Suprapubic skin (tissue), 4 donors: ENCODE results near the gene RELN. TPM values are rescaled to one million over a fixed set of nuclear protein-coding genes. Genes with fewer than 3 reads are reported as not detected.

Source experiments
- DNase-seq, 2 donors: peaks; one replicate each; pipeline ENCODE4 v3.0.0-alpha.2; 2019; ENCODE audit warnings: low spot score in 2 of 2
- H3K27ac ChIP-seq: fragments of 200-600 bp; sonication (generic); one replicate; pipeline ENCODE4 v1.5.1; 2019
- H3K27me3 ChIP-seq: fragments of 200-600 bp; sonication (generic); one replicate; pipeline ENCODE4 v1.5.1; 2019
- H3K36me3 ChIP-seq: fragments of 200-600 bp; sonication (generic); one replicate; pipeline ENCODE4 v1.5.1; 2019
- H3K4me1 ChIP-seq: fragments of 200-600 bp; sonication (generic); one replicate; pipeline ENCODE4 v1.5.1; 2019
- H3K4me3 ChIP-seq: fragments of 200-600 bp; sonication (generic); one replicate; pipeline ENCODE4 v1.5.1; 2019; ENCODE audit warnings: mild to moderate bottlenecking
- H3K9me3 ChIP-seq: fragments of 200-600 bp; sonication (generic); one replicate; pipeline ENCODE4 v1.5.1; 2019
- CTCF ChIP-seq, 2 donors: fragments of 200-600 bp in 1 of 2; fragments of 450-650 bp in 1 of 2; sonication (generic) in 1 of 2; IDR thresholded peaks; one replicate each; pipeline ENCODE4 v1.5.1; 2016 to 2019; ENCODE audit warnings: antibody characterized with exemption in 2 of 2, mild to moderate bottlenecking in 1 of 2, moderate library complexity in 1 of 2
- EP300 ChIP-seq: sonication (generic); formaldehyde crosslinking; IDR thresholded peaks from one replicate; pipeline ENCODE4 v1.6.1; 2017; ENCODE audit warnings: antibody characterized with exemption
- POLR2A ChIP-seq, 2 donors: fragments of 450-650 bp; IDR thresholded peaks; one replicate each; pipeline ENCODE4 v1.6.1; 2017; ENCODE audit warnings: antibody characterized with exemption in 2 of 2, mild to moderate bottlenecking in 2 of 2, moderate library complexity in 2 of 2
- POLR2AphosphoS5 ChIP-seq, 3 donors: sonication (generic); formaldehyde crosslinking; IDR thresholded peaks; one replicate each; pipeline ENCODE4 v1.6.1; 2017; ENCODE audit warnings: antibody characterized with exemption in 3 of 3
- WGBS: methylation state at CpG from one replicate; pipeline ENCODE4 v1.1.5; 2018; 5-methylcytosine and 5-hydroxymethylcytosine counted together
- total RNA-seq, 4 donors: library from RNA; depleted of rRNA; stranded (reverse); fragments of >200 nt; gene quantifications; one replicate each; pipeline ENCODE4 v1.1.0, GENCODE V29; 2016

RELN gene
- total RNA-seq, 4 donors from 2014 or later = 0.72 to 1.8 (median 1.3) TPM

- no peaks in the 10 kb centered on the region for H3K9me3 ChIP-seq
- TF ChIP-seq POLR2AphosphoS5 (IDR thresholded peaks at IDR 0.05) (no peak), EP300 (no peak), CTCF (IDR thresholded peaks at IDR 0.05) (no peak), POLR2A (IDR thresholded peaks at IDR 0.05) (no peak)
- no peaks in the 10 kb centered on the region for H3K36me3 ChIP-seq
- H3K4me1 ChIP-seq = no peaks in the 10 kb centered on the region
- 86% methylated on average over 2 of the region's 2 CpGs for WGBS
- DNase-seq = no peak
- H3K27ac ChIP-seq = no peak overlapping the region
- no peak overlapping the region for H3K4me3 ChIP-seq
- no peaks in the 10 kb centered on the region for H3K27me3 ChIP-seq
These were observed 447.5 kb downstream of the RELN start for GRCh38 chr7:103541947-103542346.

GRCh38 chr7:103541026-103541425 lies 448.4 kb downstream of the RELN start:
- H3K27ac ChIP-seq = no peak overlapping the region
- no peaks in the 10 kb centered on the region for H3K27me3 ChIP-seq
- WGBS = 53% methylated on average over 2 of the region's 4 CpGs
- H3K9me3 ChIP-seq = no peaks in the 10 kb centered on the region
- no peak for TF ChIP-seq POLR2A (IDR thresholded peaks at IDR 0.05)
- no peak for TF ChIP-seq CTCF (IDR thresholded peaks at IDR 0.05)
- no peak for TF ChIP-seq POLR2AphosphoS5 (IDR thresholded peaks at IDR 0.05)
- TF ChIP-seq EP300 = no peak
- no peak for DNase-seq
- no peak overlapping the region for H3K4me3 ChIP-seq
- H3K36me3 ChIP-seq = no peaks in the 10 kb centered on the region
- H3K4me1 ChIP-seq = no peaks in the 10 kb centered on the region

GRCh38 chr7:103540338-103540737 lies 449.1 kb downstream of the RELN start:
- Histone ChIP-seq H3K27ac (no peak overlapping the region), H3K9me3 (no peaks in the 10 kb centered on the region), H3K27me3 (no peaks in the 10 kb centered on the region), H3K4me3 (no peak overlapping the region), H3K36me3 (no peaks in the 10 kb centered on the region), H3K4me1 (no peaks in the 10 kb centered on the region)
- no peak for TF ChIP-seq CTCF (IDR thresholded peaks at IDR 0.05)
- WGBS = 80% methylated on average over 7 of the region's 7 CpGs
- DNase-seq = no peak

GRCh38 chr7:103539875-103540274 lies 449.6 kb downstream of the RELN start:
- TF ChIP-seq POLR2AphosphoS5 (IDR thresholded peaks at IDR 0.05) = no peak
- no peak for TF ChIP-seq EP300
- TF ChIP-seq CTCF (IDR thresholded peaks at IDR 0.05) = no peak
- no peak for TF ChIP-seq POLR2A (IDR thresholded peaks at IDR 0.05)
- H3K36me3 ChIP-seq = no peaks in the 10 kb centered on the region
- H3K27ac ChIP-seq = no peak overlapping the region
- no peaks in the 10 kb centered on the region for H3K9me3 ChIP-seq
- H3K4me1 ChIP-seq = no peaks in the 10 kb centered on the region
- no peak for DNase-seq
- WGBS = 92% methylated on average over 8 of the region's 8 CpGs
- H3K4me3 ChIP-seq = no peak overlapping the region
- H3K27me3 ChIP-seq = no peaks in the 10 kb centered on the region

- Histone ChIP-seq H3K27me3 (no peaks in the 10 kb centered on the region), H3K4me3 (no peak overlapping the region), H3K4me1 (no peaks in the 10 kb centered on the region), H3K36me3 (no peaks in the 10 kb centered on the region), H3K9me3 (no peaks in the 10 kb centered on the region), H3K27ac (no peak overlapping the region)
- TF ChIP-seq EP300 (no peak), CTCF (IDR thresholded peaks at IDR 0.05) (no peak), POLR2AphosphoS5 (IDR thresholded peaks at IDR 0.05) (no peak), POLR2A (IDR thresholded peaks at IDR 0.05) (no peak)
- 74% methylated on average over 11 of the region's 11 CpGs for WGBS
- no peak for DNase-seq
These were observed 450.3 kb downstream of the RELN start for GRCh38 chr7:103538964-103539709.
